Posterior cingulate gyrus (tissue), 11 donors: ENCODE results near the gene PRMT7.
A peak's percentile ranks its signal among the peaks of the same experiment; 100 is the strongest.

Experiments used
- DNase-seq, 10 donors: peaks; one replicate each; pipeline versions ENCODE4 v3.0.0 to v3.0.0-alpha.2; 2020 to 2021; ENCODE audit warnings: mixed read lengths in 3 of 10
- intact Hi-C: fragments of 100-400 bp; cut with DNase I; formaldehyde crosslinking; loops from one replicate; pipeline ENCODE4 v1.15.1; 2023

Gene PRMT7

GRCh38 chr16:68382296-68382718 lies 71.5 kb downstream of the PRMT7 start:
- intact Hi-C loops = no loop called here
- peak in 3 of 10 donors; percentile 49 to 66 (median 56) for DNase-seq

DNA sequence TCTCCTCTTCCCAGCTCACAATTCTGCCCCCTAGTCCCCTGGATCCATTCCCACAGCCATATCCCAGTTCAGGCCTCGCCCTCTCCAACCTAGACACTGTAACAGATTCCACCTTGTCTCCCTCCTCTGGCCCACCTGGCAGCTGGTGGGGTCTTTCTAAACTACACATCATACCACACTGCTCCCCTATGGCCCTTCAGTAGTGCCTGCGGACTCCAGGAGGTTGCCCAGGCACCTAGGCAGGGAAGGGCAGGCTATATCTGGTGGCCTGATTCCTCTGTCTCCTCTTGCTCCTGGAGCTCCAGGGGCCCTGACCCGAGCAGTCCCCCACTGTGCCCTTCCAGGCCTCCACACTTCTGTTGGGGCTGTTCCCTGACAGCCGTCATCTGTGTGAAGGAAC lies 73.0 kb downstream of the PRMT7 start:
- intact Hi-C loops = no loop called here
- peak in 3 of 10 donors; percentile 20 to 52 (median 23) for DNase-seq

GRCh38 chr16:68384288-68385161 lies 73.7 kb downstream of the PRMT7 start:
- intact Hi-C loops = no loop called here
- peak in 2 of 10 donors; percentile 22 to 40 for DNase-seq

GRCh38 chr16:68385371-68385770 lies 74.6 kb downstream of the PRMT7 start:
- peak in 1 of 10 donors; percentile 5 for DNase-seq
- intact Hi-C loops = no loop called here

DNA sequence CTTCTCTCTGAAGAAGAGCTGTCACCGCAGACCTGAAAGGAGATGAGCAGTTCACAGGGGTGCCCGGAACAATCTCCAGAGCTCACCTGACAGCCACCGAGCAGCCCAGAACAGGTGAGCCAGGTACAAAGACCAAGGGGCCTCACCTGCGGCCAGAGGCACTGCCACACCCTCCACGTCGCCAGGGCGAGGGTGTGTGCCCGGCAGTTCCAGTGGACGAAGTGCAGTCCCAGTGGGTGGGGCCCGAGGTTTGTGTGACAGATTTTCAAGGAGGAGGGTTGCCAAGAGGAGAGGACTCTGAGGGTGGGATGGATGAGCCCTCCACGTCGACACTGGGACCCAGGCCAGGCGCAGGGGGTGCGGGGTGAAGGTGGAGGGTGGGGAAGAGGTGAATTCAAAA lies 75.8 kb downstream of the PRMT7 start:
- intact Hi-C loops = no loop called here
- peak in 3 of 10 donors; percentile 47 to 62 (median 62) for DNase-seq

GRCh38 chr16:68387301-68387700 lies 76.5 kb downstream of the PRMT7 start:
- intact Hi-C loops = no loop called here
- DNase-seq = peak in 3 of 10 donors; percentile 52 to 64 (median 60)

- peak in 3 of 10 donors; percentile 45 to 72 (median 62) for DNase-seq
- intact Hi-C loops = no loop called here
Measured at GRCh38 chr16:68388124-68388523, 77.3 kb downstream of the PRMT7 start.

DNA sequence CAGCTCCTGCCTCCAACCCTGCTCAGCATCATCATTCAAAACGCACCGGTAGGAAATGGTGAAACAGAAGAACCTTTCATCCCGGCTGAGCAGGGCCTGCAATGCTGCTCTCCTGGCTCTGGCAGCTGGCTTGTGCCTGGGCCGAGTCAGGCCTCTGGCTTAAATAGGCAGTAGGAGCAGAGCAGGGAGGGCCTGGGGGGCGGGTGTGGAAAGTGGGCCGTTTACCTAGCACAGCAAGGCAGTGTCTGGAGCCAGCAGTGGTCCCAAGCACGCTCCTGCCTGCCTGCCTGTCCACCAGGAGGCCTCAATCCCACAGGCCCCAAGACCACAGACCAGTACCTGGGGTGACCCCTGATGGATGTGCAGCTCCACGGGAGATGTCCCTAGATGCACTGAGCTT lies 78.2 kb downstream of the PRMT7 start:
- DNase-seq = peak in 3 of 10 donors; percentile 71 to 85 (median 78)
- intact Hi-C loops = no loop called here

GRCh38 chr16:68389750-68390371 lies 79.0 kb downstream of the PRMT7 start:
- intact Hi-C loops = no loop called here
- DNase-seq = peak in 1 of 10 donors; percentile 6

DNA sequence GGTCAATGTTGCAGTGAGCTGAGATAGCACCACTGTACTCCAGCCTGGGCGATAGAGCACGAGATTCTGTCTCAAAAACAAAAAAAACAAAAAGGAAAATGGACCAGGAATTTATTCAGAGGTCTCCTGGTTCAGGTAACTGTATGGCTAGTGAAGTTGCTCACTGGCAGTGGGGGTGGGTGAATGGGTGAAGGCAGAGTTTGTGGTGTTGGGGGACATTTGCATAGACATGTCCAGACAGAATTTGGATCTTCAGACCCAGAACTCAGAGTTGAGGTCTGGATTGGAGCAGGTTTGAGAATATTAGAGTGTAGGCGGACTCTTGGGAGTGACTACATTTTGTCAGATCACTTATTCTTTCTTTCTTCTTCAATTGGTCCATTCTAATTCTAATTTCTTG lies 82.5 kb downstream of the PRMT7 start:
- intact Hi-C loops = no loop called here
- peak in 1 of 10 donors; percentile 41 for DNase-seq

DNA sequence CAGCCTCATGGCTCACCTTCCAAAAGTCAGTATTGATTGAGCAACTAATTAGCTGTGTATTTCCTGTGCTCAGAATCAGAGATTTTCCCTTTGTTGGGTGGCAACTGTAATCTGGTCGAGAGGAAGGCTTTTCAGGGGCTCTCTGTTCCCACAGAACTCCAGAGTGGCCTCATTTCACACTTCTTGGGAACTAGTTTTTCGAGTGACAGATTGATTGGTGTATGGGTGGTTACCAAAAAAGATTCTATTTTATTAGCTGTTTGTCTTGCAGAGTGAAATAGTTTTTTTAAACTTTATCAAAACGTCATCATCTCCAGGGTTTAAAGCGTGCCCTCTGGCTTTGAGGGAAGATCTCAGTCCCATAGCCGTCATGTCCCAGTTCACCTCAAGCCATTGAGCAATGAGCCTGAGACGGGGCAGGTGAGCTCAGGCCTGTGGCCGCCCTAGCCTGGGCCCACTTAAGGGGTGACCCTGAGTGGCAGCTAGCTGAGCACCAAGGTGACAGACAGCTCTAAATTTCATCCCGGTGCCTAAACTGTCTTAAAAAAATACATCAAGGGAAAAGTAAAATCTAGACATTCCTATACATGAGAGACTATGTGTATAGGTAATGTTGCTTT lies 84.5 kb downstream of the PRMT7 start:
- intact Hi-C loops = no loop called here

GRCh38 chr16:68395815-68396214 lies 85.0 kb downstream of the PRMT7 start:
- intact Hi-C loops = loop anchor here (1.0 kb wide), 1 partner anchor 114 kb away; no protein-coding TSS in a partner anchor
- peak in 2 of 10 donors; percentile 40 to 64 for DNase-seq

More for the DNA sequence above, 84.5 kb downstream of the PRMT7 start:
- peak in 1 of 10 donors; percentile 70 for DNase-seq

- peak in 2 of 10 donors; percentile 22 to 51 for DNase-seq
- intact Hi-C loops = loop anchor here (1.0 kb wide), 1 partner anchor 114 kb away; no protein-coding TSS in a partner anchor
Measured at GRCh38 chr16:68396481-68396880, 85.7 kb downstream of the PRMT7 start.

GRCh38 chr16:68397710-68398201 lies 86.9 kb downstream of the PRMT7 start:
- intact Hi-C loops = no loop called here
- DNase-seq = peak in 2 of 10 donors; percentile 20 to 47

- peak in 2 of 10 donors; percentile 13 to 25 for DNase-seq
- intact Hi-C loops = no loop called here
Measured at GRCh38 chr16:68399456-68399855, 88.6 kb downstream of the PRMT7 start.

DNA sequence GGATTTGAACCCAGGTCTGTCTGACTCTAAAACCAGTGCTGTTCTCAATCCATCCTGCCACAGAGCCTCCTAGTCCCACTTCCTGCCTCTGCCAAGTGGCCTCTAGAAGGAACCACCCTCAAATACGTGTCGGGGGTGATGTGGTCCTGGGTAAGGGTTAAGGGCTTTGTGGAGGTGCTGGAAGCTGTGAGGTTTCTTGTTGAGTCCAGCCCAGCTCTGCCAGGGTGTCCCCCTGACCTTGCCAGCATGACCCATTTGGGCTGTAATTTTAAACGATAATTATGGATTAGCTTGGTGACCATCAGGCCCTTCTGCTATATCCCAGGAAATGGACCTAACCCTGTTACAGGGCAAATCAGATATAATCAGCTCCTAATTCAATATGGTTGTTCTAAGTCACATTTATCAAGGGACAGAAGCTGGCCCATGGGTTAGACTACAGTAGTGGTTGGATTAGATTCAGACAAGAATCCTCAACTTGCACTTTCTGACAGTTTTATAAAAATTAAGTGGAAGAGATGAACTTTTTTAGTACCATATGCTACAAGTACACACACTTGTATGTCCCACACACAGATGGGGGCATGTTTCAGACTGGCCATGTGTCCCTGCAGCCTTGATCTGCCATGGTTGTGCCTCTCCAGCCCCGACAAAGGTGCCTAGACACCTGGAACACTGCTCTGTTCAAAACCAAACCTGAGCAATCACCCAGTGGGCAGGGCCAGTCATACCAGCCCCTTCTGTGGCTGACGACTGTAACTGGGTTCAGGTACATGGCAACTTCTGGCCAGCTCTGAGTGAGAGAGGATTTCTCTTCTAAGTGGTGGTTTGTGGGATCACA lies 89.5 kb downstream of the PRMT7 start:
- DNase-seq = peak in 1 of 10 donors; percentile 38
- intact Hi-C loops = no loop called here

DNA sequence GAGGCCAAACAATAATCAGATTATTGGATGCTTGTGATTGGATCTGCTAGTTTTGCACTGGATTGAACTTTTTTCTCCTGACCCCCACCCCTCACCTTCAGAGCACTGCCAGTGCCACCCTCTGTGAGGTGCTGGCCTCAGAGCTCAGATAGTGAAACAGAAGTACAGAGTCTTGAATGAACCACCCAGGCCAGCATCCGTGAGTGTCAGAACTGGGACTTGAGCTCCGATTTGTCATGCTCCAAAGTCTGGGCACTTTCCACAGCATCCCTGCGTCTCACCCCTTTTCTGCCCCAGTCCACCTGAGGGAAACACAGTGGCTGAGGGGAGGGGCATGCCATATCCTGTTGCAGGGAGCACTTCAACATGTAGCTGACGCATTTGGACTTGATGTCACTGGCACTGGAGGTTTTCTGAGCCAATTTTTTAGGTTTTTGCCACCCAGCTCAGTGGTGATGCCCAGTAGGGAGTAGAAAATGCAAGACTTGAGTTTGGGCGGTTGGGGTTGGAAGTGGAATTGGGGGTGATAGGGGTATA lies 90.2 kb downstream of the PRMT7 start:
- intact Hi-C loops = no loop called here
- DNase-seq = peak in 2 of 10 donors; percentile 14 to 36

DNA sequence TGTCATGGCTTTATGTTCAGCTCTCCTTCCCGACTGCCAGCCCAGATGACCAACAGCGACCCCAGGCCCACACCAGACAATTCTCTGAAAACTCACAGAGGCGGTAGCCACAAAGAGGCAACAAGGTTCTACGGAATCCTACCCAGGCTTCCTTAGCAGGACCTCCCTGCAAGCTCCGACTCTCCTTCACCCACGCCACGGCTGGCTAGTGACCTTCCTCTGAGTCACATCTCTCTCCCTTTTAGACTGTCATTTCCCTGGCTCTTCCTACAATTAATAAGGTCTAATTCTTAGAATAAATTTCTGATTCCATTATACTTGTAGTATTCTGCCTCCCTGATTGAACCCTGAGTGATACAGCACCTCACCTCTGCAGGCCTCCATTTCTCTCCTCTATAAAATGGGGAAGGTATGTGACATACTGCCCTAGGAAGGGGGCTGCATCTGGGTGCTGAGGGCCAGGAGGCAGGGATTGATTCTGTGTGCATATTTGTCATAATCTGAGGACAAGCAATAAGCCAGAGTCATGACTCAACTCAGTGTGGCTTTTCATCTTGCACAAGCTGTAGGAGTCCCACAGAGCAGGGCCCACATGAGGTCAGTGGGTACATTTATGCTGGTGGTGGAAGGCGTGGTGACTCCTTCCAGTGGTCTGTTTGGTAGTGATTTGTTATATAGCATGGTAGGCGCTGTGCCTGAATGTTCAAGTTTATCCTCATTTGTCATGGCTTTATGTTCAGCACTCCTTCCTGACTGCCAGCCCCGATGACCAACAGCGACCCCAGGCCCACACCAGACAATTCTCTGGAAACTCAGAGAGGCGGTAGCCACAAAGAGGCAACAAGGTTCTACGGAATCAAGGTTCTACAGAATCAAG lies 91.3 kb downstream of the PRMT7 start:
- intact Hi-C loops = no loop called here
- DNase-seq = peak in 2 of 10 donors; percentile 22 to 34

GRCh38 chr16:68402748-68403040 lies 91.9 kb downstream of the PRMT7 start:
- intact Hi-C loops = no loop called here
- no peak for DNase-seq
